Esophagus squamous epithelium (tissue), 4 donors: ENCODE measurements around the gene OPCML.

Experiments
- POLR2A ChIP-seq, 4 donors: fragments of 450-650 bp; IDR thresholded peaks; one replicate each; pipeline ENCODE4 v1.6.1; 2017; ENCODE audit warnings: antibody characterized with exemption in 4 of 4, mild to moderate bottlenecking in 4 of 4, moderate library complexity in 3 of 4
- TF ChIP-seq, protein P1 (sequence below), 6 experiments: fragments of 450-650 bp in 4 of 6; fragments of 200-600 bp in 2 of 6; sonication (generic) in 2 of 6; IDR thresholded peaks; one replicate each; pipeline ENCODE4 v1.5.1; 2016 to 2019; ENCODE audit warnings: antibody characterized with exemption in 6 of 6, mild to moderate bottlenecking in 4 of 6, moderate library complexity in 4 of 6

DNA sequence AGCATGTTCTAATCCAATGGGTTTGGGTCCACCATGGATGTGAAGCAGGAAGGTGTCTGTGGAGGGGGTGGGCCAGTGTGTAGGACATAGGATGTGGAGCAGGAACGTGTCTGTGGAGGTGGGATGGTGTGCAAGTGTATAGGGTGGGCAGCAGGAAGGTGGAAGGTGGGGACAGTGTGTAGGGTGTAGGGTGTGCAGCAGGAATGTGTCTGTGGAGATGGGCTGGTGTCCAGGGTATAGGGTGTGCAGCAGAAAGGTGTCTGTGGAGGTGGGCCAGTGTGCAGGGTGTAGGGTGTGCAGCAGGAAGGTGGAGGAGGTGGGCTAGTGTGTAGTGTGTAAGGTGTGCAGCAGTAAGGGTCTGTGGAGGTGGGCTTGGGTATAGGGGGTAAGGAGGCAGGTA lies 1093.9 kb downstream of the OPCML start:
- TF ChIP-seq, protein P1, sequence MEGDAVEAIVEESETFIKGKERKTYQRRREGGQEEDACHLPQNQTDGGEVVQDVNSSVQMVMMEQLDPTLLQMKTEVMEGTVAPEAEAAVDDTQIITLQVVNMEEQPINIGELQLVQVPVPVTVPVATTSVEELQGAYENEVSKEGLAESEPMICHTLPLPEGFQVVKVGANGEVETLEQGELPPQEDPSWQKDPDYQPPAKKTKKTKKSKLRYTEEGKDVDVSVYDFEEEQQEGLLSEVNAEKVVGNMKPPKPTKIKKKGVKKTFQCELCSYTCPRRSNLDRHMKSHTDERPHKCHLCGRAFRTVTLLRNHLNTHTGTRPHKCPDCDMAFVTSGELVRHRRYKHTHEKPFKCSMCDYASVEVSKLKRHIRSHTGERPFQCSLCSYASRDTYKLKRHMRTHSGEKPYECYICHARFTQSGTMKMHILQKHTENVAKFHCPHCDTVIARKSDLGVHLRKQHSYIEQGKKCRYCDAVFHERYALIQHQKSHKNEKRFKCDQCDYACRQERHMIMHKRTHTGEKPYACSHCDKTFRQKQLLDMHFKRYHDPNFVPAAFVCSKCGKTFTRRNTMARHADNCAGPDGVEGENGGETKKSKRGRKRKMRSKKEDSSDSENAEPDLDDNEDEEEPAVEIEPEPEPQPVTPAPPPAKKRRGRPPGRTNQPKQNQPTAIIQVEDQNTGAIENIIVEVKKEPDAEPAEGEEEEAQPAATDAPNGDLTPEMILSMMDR (IDR thresholded peaks at IDR 0.05): no peak
- no peak for TF ChIP-seq POLR2A (IDR thresholded peaks at IDR 0.05)
